ENCODE results near the gene HSPB7. TPM values are rescaled to one million over a fixed set of nuclear protein-coding genes. Genes with fewer than 3 reads are reported as not detected.

HSPB7 gene
- total RNA-seq, 1 experiment from 2014 or later: not detected

- no peaks in the 10 kb centered on the region for H3K36me3 Mint-ChIP-seq (ENCODE audit: insufficient read depth in 1 of 3, low read depth in 3 of 3)
- DNase-seq: no peak
These were observed 24.3 kb upstream of the HSPB7 start for GRCh38 chr1:16042096-16042495.

More at GRCh38 chr1:16042096-16042495, 24.3 kb upstream of the HSPB7 start:
- no peak for TF ChIP-seq CTCF (conservative IDR thresholded peaks at IDR 0.05)
- H3K9ac ChIP-seq (ENCODE audit: extremely low read depth, insufficient read length, low read length): no peak overlapping the region
- no peak overlapping the region for H3K4ac ChIP-seq (ENCODE audit: low read depth, low read length)
- no peak overlapping the region for H3K23ac ChIP-seq (ENCODE audit: insufficient read length, low read depth, low read length)
- no peak overlapping the region for H2BK15ac ChIP-seq (ENCODE audit: low read depth, low read length)
- Mint-ChIP-seq H3K9me3 (no peaks in the 10 kb centered on the region), H3K4me3 (no peak overlapping the region), H3K27ac (no peak overlapping the region), H3K4me1 (peaks cover 0 to 8% of the 10 kb centered on the region in 2 experiments; a peak in 3 of 4 replicates), H3K27me3 (ENCODE audit: low read depth) (peaks cover 23% of the 10 kb centered on the region)
- no peaks in the 10 kb centered on the region for H4K20me1 ChIP-seq (ENCODE audit: control insufficient read depth, insufficient read depth, insufficient read length)
- H2BK20ac ChIP-seq (ENCODE audit: low read depth, low read length, poor library complexity, severe bottlenecking): no peak overlapping the region
- no peaks in the 10 kb centered on the region for H3K79me2 ChIP-seq (ENCODE audit: insufficient read depth, low read length)
- H2BK12ac ChIP-seq (ENCODE audit: insufficient read length, low read depth, low read length): no peak overlapping the region
- H3K18ac ChIP-seq (ENCODE audit: insufficient read length, low read depth, low read length): no peak overlapping the region
- H3K4me2 ChIP-seq (ENCODE audit: insufficient read depth, insufficient read length, low read length): no peak overlapping the region
- no peaks in the 10 kb centered on the region for H3K27me3 ChIP-seq (ENCODE audit: insufficient read depth, low read length)
- no peak overlapping the region for H4K91ac ChIP-seq (ENCODE audit: insufficient read length, low read depth, low read length)
- no peak overlapping the region for H3K14ac ChIP-seq (ENCODE audit: insufficient read depth, low read length)
- no peaks in the 10 kb centered on the region for H3K79me1 ChIP-seq (ENCODE audit: insufficient read depth, low read depth, low read length, poor library complexity, severe bottlenecking)
- WGBS (ENCODE audit: extremely low coverage, insufficient read length, low lambda C conversion rate): no CpG with 5 or more reads among the region's 9 CpGs
- H2AFZ ChIP-seq (ENCODE audit: low read length): no peak overlapping the region
- no peak overlapping the region for H2BK5ac ChIP-seq (ENCODE audit: insufficient read length, low read length)
- no peaks in the 10 kb centered on the region for H3K9me3 ChIP-seq (ENCODE audit: control insufficient read depth, low read depth, low read length)
- no peak overlapping the region for H3K27ac ChIP-seq (ENCODE audit: insufficient read length, low read depth, low read length)
- no peak overlapping the region for H4K5ac ChIP-seq (ENCODE audit: insufficient read length, low read depth, low read length)
- no peak overlapping the region for H3K56ac ChIP-seq (ENCODE audit: insufficient read length, low read depth, low read length)
- no peak overlapping the region for H2AK5ac ChIP-seq (ENCODE audit: insufficient read length, low read length)
- no peak overlapping the region for H2BK120ac ChIP-seq (ENCODE audit: low read depth, low read length, poor library complexity, severe bottlenecking)
- H4K8ac ChIP-seq (replicated peaks; ENCODE audit: insufficient read length, low read depth, low read length): no peak overlapping the region
- H3K4me1 ChIP-seq (ENCODE audit: insufficient read depth, low read length): no peaks in the 10 kb centered on the region
- H3T11ph ChIP-seq (ENCODE audit: low read length): no peak overlapping the region
- H3K23me2 ChIP-seq (ENCODE audit: insufficient read length, low read depth, low read length, poor library complexity, severe bottlenecking): no peaks in the 10 kb centered on the region
